HG02678 (cell line): Measurements from ENCODE around the gene IGSF3.
"Not testable (repeated sequence)": the region's sequence is repeated elsewhere in the genome, so short reads cannot be mapped to it uniquely, and the experiment has no call there.

Experiments
- ATAC-seq: cut with Tn5 transposase; IDR thresholded peaks from one replicate; pipeline ENCODE4 v1.9.1; 2021; ENCODE audit warnings: mild to moderate bottlenecking, moderate library complexity; ENCODE audit not compliant: unreplicated experiment

Gene IGSF3

GRCh38 chr1:116664366-116664977 lies 3.1 kb downstream of the IGSF3 start:
- no peak for ATAC-seq

- no peak for ATAC-seq
These were observed 3.7 kb downstream of the IGSF3 start for GRCh38 chr1:116663821-116664220.

- ATAC-seq, result no peak
These were observed 5.9 kb downstream of the IGSF3 start for GRCh38 chr1:116661633-116662032.

GRCh38 chr1:116658645-116659044 lies 8.9 kb downstream of the IGSF3 start:
- ATAC-seq, result not testable (repeated sequence)

GRCh38 chr1:116657836-116658235 lies 9.7 kb downstream of the IGSF3 start:
- not testable (repeated sequence) for ATAC-seq

- ATAC-seq, result no peak
These were observed 13.2 kb downstream of the IGSF3 start for GRCh38 chr1:116654351-116654750.

GRCh38 chr1:116652598-116652997 lies 14.9 kb downstream of the IGSF3 start:
- not testable (repeated sequence) for ATAC-seq

- not testable (repeated sequence) for ATAC-seq
These were observed 16.8 kb downstream of the IGSF3 start for GRCh38 chr1:116650781-116651180.

- ATAC-seq, result not testable (repeated sequence)
These were observed 18.5 kb downstream of the IGSF3 start for GRCh38 chr1:116649041-116649440.

- ATAC-seq, result not testable (repeated sequence)
These were observed 19.2 kb downstream of the IGSF3 start for GRCh38 chr1:116648325-116648724.

GRCh38 chr1:116647186-116647585 lies 20.3 kb downstream of the IGSF3 start:
- ATAC-seq, result not testable (repeated sequence)

GRCh38 chr1:116646673-116647170 lies 20.8 kb downstream of the IGSF3 start:
- ATAC-seq, result not testable (repeated sequence)

GRCh38 chr1:116645802-116646672 lies 21.5 kb downstream of the IGSF3 start:
- not testable (repeated sequence) for ATAC-seq

- not testable (repeated sequence) for ATAC-seq
These were observed 22.5 kb downstream of the IGSF3 start for GRCh38 chr1:116644993-116645392.

- not testable (repeated sequence) for ATAC-seq
These were observed 23.4 kb downstream of the IGSF3 start for GRCh38 chr1:116644096-116644495.

- ATAC-seq, result not testable (repeated sequence)
These were observed 24.2 kb downstream of the IGSF3 start for GRCh38 chr1:116643281-116643751.

- not testable (repeated sequence) for ATAC-seq
These were observed 24.9 kb downstream of the IGSF3 start for GRCh38 chr1:116642311-116643280.

GRCh38 chr1:116637583-116637982 lies 29.9 kb downstream of the IGSF3 start:
- not testable (repeated sequence) for ATAC-seq

GRCh38 chr1:116636584-116636983 lies 30.9 kb downstream of the IGSF3 start:
- ATAC-seq, result not testable (repeated sequence)

- ATAC-seq, result not testable (repeated sequence)
These were observed 33.1 kb downstream of the IGSF3 start for GRCh38 chr1:116634386-116634785.
